ENCODE measurements around the gene CGB8. TPM values are rescaled to one million over a fixed set of nuclear protein-coding genes. Genes with fewer than 3 reads are reported as not detected.
A peak's percentile ranks its signal among the peaks of the same experiment; 100 is the strongest.
"Not testable (repeated sequence)": the region's sequence is repeated elsewhere in the genome, so short reads cannot be mapped to it uniquely, and the experiment has no call there.

CGB8 gene
- total RNA-seq, 2 experiments from 2014 or later = not detected

- ChIA-PET POLR2A (no interaction called here), CTCF (interaction anchor here (1.6 kb wide), 1 partner anchor 8 kb away, joined by 3 read pairs; no protein-coding TSS in a partner anchor)
- H3K4me1 Mint-ChIP-seq = no peaks in the 10 kb centered on the region
- no peak for ATAC-seq
- intact Hi-C loops (cut with DNase I, micrococcal nuclease) = no loop called here
- no peak for DNase-seq
- no peak overlapping the region for H3K4me3 Mint-ChIP-seq
- H3K27ac Mint-ChIP-seq = no peak overlapping the region
- peaks cover 50% of the 10 kb centered on the region for H3K27me3 Mint-ChIP-seq
- H3K36me3 Mint-ChIP-seq (ENCODE audit: low read depth) = no peaks in the 10 kb centered on the region
- H3K9me3 Mint-ChIP-seq (ENCODE audit: low read depth) = no peaks in the 10 kb centered on the region
These were observed 15.2 kb upstream of the CGB8 start for GRCh38 chr19:49064029-49064629.

- ATAC-seq = no peak
- intact Hi-C loops (cut with DNase I, micrococcal nuclease) = no loop called here
- Mint-ChIP-seq H3K27me3 (peaks cover 56% of the 10 kb centered on the region), H3K4me3 (no peak overlapping the region), H3K4me1 (peaks cover 17% of the 10 kb centered on the region), H3K27ac (no peak overlapping the region), H3K36me3 (ENCODE audit: low read depth) (no peaks in the 10 kb centered on the region), H3K9me3 (ENCODE audit: low read depth) (no peaks in the 10 kb centered on the region)
- no peak for DNase-seq
- POLR2A ChIA-PET = no interaction called here
- CTCF ChIA-PET = interaction anchor here (1.4 to 1.7 kb wide), 2 partner anchors 9 to 137 kb away, joined by 5 to 8 read pairs; no protein-coding TSS in a partner anchor
These were observed 12.5 kb upstream of the CGB8 start for GRCh38 chr19:49061445-49061844.

- Mint-ChIP-seq H3K36me3 (ENCODE audit: low read depth) (no peaks in the 10 kb centered on the region), H3K4me1 (peaks cover 20% of the 10 kb centered on the region), H3K27me3 (peaks cover 52% of the 10 kb centered on the region), H3K27ac (no peak overlapping the region), H3K9me3 (ENCODE audit: low read depth) (no peaks in the 10 kb centered on the region), H3K4me3 (no peak overlapping the region)
- DNase-seq (no peak), ATAC-seq (no peak)
- intact Hi-C loops (cut with DNase I, micrococcal nuclease) = no loop called here
- ChIA-PET POLR2A (interaction anchor here (0.6 kb wide), 1 partner anchor 134 kb away, joined by 4 read pairs; no protein-coding TSS in a partner anchor), CTCF (interaction anchor here (1.3 to 1.7 kb wide), 3 partner anchors 9 to 138 kb away, joined by 4 to 8 read pairs (median 5); no protein-coding TSS in a partner anchor)
These were observed 12.1 kb upstream of the CGB8 start for GRCh38 chr19:49061000-49061399.

GRCh38 chr19:49059053-49059452, 10.1 kb upstream of the CGB8 start:
- no peak overlapping the region for H3K4me3 Mint-ChIP-seq
- no peaks in the 10 kb centered on the region for H3K36me3 Mint-ChIP-seq (ENCODE audit: low read depth)
- intact Hi-C loops (cut with DNase I, micrococcal nuclease) = loop anchor here in 1 of 2 experiments (5.0 kb wide), 1 partner anchor 93 kb away; no protein-coding TSS in a partner anchor
- DNase-seq = no peak
- ATAC-seq = no peak
- ChIA-PET CTCF (interaction anchor here (1.3 to 2.0 kb wide), 2 partner anchors 8 to 66 kb away, joined by 4 to 5 read pairs; partner anchors contain the start of genes GYS1 and RUVBL2), POLR2A (no interaction called here)
- no peaks in the 10 kb centered on the region for H3K9me3 Mint-ChIP-seq (ENCODE audit: low read depth)
- peaks cover 20% of the 10 kb centered on the region for H3K4me1 Mint-ChIP-seq
- H3K27ac Mint-ChIP-seq = no peak overlapping the region
- H3K27me3 Mint-ChIP-seq = peaks cover 40% of the 10 kb centered on the region

- DNase-seq (peak; percentile 66), ATAC-seq (peak; percentile 37)
- H3K4me1 Mint-ChIP-seq = peaks cover 20% of the 10 kb centered on the region
- H3K9me3 Mint-ChIP-seq (ENCODE audit: low read depth) = no peaks in the 10 kb centered on the region
- intact Hi-C loops (cut with DNase I, micrococcal nuclease) = loop anchor here in 1 of 2 experiments (5.0 kb wide), 1 partner anchor 94 kb away; no protein-coding TSS in a partner anchor
- CTCF ChIA-PET = interaction anchor here (1.3 to 2.0 kb wide), 3 partner anchors 7 to 88 kb away, joined by 3 to 5 read pairs (median 4); partner anchors contain the start of genes GYS1 and RUVBL2
- peaks cover 39% of the 10 kb centered on the region for H3K27me3 Mint-ChIP-seq
- no peak overlapping the region for H3K27ac Mint-ChIP-seq
- POLR2A ChIA-PET = no interaction called here
- no peaks in the 10 kb centered on the region for H3K36me3 Mint-ChIP-seq (ENCODE audit: low read depth)
- H3K4me3 Mint-ChIP-seq = no peak overlapping the region
These were observed 9.7 kb upstream of the CGB8 start for GRCh38 chr19:49058562-49058961.

- Mint-ChIP-seq H3K27me3 (peaks cover 35% of the 10 kb centered on the region), H3K4me3 (peak within 1 kb of the TSS; percentile 56), H3K36me3 (ENCODE audit: low read depth) (no peaks in the 10 kb centered on the region), H3K27ac (no peak within 1 kb of the TSS), H3K9me3 (ENCODE audit: low read depth) (no peaks in the 10 kb centered on the region), H3K4me1 (peaks cover 20% of the 10 kb centered on the region)
- ChIA-PET CTCF (interaction anchor here (1.3 to 2.0 kb wide), 3 partner anchors 17 to 89 kb away, joined by 3 to 5 read pairs (median 5); partner anchors contain the start of genes GYS1 and RUVBL2), POLR2A (no interaction called here)
- DNase-seq (peak; percentile 64), ATAC-seq (peak; percentile 33)
- intact Hi-C loops (cut with DNase I, micrococcal nuclease) = loop anchor here in 1 of 2 experiments (2.0 to 5.0 kb wide), 2 partner anchors 57 to 95 kb away; partner anchors contain the start of gene LIN7B
These were observed 8.8 kb upstream of the CGB8 start, which contains the start of gene CGB7 for GRCh38 chr19:49057636-49058234. TSS of gene CGB7 (minus strand) at chr19:49057749. CDS start at chr19:49055375, 2,374 bp downstream.

GRCh38 chr19:49056902-49057596, 8.1 kb upstream of the CGB8 start:
- peak; percentile 8 for ATAC-seq
- DNase-seq; H3K36me3 Mint-ChIP-seq (ENCODE audit: low read depth); H3K9me3 Mint-ChIP-seq (ENCODE audit: low read depth); H3K27ac Mint-ChIP-seq: not testable (repeated sequence)
- ChIA-PET POLR2A (interaction anchor here (0.6 to 0.7 kb wide), 2 partner anchors 291 to 305 kb away, joined by 3 to 4 read pairs; no protein-coding TSS in a partner anchor), CTCF (interaction anchor here (0.9 to 1.6 kb wide), 5 partner anchors 8 to 64 kb away, joined by 3 to 11 read pairs (median 3); partner anchors contain the start of genes GYS1, NTF4 and RUVBL2)
- H3K4me1 Mint-ChIP-seq = peaks cover 20% of the 10 kb centered on the region
- H3K4me3 Mint-ChIP-seq = peak overlapping the region; percentile 56
- H3K27me3 Mint-ChIP-seq = peaks cover 35% of the 10 kb centered on the region
- intact Hi-C loops (cut with DNase I, micrococcal nuclease) = loop anchor here in 1 of 2 experiments (2.0 to 5.0 kb wide), 2 partner anchors 58 to 95 kb away; partner anchors contain the start of gene LIN7B

- Mint-ChIP-seq H3K36me3 (ENCODE audit: low read depth) (no peaks in the 10 kb centered on the region), H3K27ac (no peak overlapping the region), H3K9me3 (ENCODE audit: low read depth) (no peaks in the 10 kb centered on the region), H3K4me1 (peaks cover 20% of the 10 kb centered on the region), H3K4me3 (peak overlapping the region; percentile 56), H3K27me3 (peaks cover 35% of the 10 kb centered on the region)
- intact Hi-C loops (cut with DNase I, micrococcal nuclease) = loop anchor here in 1 of 2 experiments (2.0 to 5.0 kb wide), 2 partner anchors 58 to 96 kb away; partner anchors contain the start of gene LIN7B
- CTCF ChIA-PET = interaction anchor here (0.9 to 1.6 kb wide), 6 partner anchors 9 to 170 kb away, joined by 3 to 11 read pairs (median 3); partner anchors contain the start of genes GYS1, NTF4 and RUVBL2
- DNase-seq = peak; percentile 69
- POLR2A ChIA-PET = interaction anchor here (0.6 to 0.7 kb wide), 2 partner anchors 292 to 304 kb away, joined by 3 to 4 read pairs; no protein-coding TSS in a partner anchor
- peak; percentile 68 for ATAC-seq
These were observed 7.4 kb upstream of the CGB8 start for GRCh38 chr19:49056101-49056901.

- DNase-seq; intact Hi-C loops (cut with DNase I, micrococcal nuclease); H3K27ac Mint-ChIP-seq: not testable (repeated sequence)
These were observed 1.6 kb upstream of the CGB8 start for GRCh38 chr19:49050376-49051033.

GRCh38 chr19:49049834-49050233, 923 bp upstream of the CGB8 start:
- H3K27ac Mint-ChIP-seq; intact Hi-C loops (cut with DNase I, micrococcal nuclease); CTCF ChIA-PET; DNase-seq; ATAC-seq; H3K4me3 Mint-ChIP-seq; POLR2A ChIA-PET; H3K27me3 Mint-ChIP-seq; H3K9me3 Mint-ChIP-seq (ENCODE audit: low read depth); H3K4me1 Mint-ChIP-seq; H3K36me3 Mint-ChIP-seq (ENCODE audit: low read depth): not testable (repeated sequence)

More at GRCh38 chr19:49050376-49051033, 1.6 kb upstream of the CGB8 start:
- H3K4me1 Mint-ChIP-seq; ATAC-seq; H3K4me3 Mint-ChIP-seq; H3K36me3 Mint-ChIP-seq (ENCODE audit: low read depth); POLR2A ChIA-PET; H3K9me3 Mint-ChIP-seq (ENCODE audit: low read depth); H3K27me3 Mint-ChIP-seq: not testable (repeated sequence)
- CTCF ChIA-PET = interaction anchor here (1.5 kb wide), 1 partner anchor 9 kb away, joined by 4 read pairs; no protein-coding TSS in a partner anchor

Data from activated CD4-positive, alpha-beta T cell treated with anti-CD3 and anti-CD28 coated beads for 36 hours (primary cell).